ENCODE results near the gene RNF212.

The RNF212 gene

DNA sequence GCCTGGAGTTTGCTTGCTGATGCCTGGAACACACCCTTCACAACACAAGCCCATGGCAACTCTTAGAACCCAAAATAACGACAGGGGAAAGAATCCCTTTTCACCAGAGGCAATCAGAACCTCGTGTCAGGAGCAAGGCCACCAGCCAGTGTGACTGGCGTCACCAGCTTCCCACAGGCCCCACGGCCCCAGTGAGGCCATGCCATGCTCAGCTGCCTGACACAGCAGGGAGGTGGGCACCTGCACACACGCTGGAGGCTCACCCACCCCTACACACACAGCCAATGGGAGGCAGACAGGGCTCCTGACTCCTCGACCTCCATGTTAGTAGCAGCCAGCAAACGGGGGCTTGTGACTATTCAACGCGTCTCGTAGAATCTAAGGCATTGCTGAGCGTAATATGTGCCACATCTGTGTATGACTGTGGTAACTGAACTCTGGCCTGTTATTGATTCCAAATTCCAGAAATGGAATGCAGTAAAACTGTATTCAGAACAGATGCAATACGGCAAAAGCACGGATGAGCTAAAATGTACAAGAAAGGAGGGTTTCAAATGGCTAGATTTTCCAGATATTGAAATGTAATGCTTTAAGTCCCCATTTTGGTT, 28.5 kb downstream of the RNF212 start:
- DNase-seq (ENCODE audit: low read depth): no peak
- no peak overlapping the region for H3K4me3 ChIP-seq (ENCODE audit: low read length)
- TF ChIP-seq, protein P1, sequence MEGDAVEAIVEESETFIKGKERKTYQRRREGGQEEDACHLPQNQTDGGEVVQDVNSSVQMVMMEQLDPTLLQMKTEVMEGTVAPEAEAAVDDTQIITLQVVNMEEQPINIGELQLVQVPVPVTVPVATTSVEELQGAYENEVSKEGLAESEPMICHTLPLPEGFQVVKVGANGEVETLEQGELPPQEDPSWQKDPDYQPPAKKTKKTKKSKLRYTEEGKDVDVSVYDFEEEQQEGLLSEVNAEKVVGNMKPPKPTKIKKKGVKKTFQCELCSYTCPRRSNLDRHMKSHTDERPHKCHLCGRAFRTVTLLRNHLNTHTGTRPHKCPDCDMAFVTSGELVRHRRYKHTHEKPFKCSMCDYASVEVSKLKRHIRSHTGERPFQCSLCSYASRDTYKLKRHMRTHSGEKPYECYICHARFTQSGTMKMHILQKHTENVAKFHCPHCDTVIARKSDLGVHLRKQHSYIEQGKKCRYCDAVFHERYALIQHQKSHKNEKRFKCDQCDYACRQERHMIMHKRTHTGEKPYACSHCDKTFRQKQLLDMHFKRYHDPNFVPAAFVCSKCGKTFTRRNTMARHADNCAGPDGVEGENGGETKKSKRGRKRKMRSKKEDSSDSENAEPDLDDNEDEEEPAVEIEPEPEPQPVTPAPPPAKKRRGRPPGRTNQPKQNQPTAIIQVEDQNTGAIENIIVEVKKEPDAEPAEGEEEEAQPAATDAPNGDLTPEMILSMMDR (IDR thresholded peaks at IDR 0.05; ENCODE audit: insufficient read depth, low read depth, low read length, missing control alignments): no peak

DNA sequence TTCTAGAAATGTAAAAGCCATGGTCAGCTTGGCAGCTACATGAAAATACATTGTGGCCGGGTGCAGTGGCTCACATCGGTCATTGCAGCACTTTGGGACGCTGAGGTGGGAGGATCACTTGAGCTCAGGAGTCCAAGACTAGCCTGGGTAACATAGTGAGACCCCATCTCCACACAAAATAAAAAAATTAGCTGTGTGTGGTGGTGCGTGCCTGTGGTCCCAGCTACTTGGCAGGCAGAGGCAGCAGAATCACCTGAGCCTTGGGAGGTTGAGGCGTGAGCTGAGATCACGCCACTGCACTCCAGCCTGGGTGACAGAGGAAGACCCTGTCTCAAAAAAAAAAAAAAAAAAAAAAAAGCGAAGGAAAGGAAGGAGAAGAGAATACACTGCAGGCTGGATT, 29.0 kb downstream of the RNF212 start:
- no peak for DNase-seq (ENCODE audit: low read depth)
- TF ChIP-seq, protein P1 (IDR thresholded peaks at IDR 0.05; ENCODE audit: insufficient read depth, low read depth, low read length, missing control alignments): no peak
- no peak overlapping the region for H3K4me3 ChIP-seq (ENCODE audit: low read length)

DNA sequence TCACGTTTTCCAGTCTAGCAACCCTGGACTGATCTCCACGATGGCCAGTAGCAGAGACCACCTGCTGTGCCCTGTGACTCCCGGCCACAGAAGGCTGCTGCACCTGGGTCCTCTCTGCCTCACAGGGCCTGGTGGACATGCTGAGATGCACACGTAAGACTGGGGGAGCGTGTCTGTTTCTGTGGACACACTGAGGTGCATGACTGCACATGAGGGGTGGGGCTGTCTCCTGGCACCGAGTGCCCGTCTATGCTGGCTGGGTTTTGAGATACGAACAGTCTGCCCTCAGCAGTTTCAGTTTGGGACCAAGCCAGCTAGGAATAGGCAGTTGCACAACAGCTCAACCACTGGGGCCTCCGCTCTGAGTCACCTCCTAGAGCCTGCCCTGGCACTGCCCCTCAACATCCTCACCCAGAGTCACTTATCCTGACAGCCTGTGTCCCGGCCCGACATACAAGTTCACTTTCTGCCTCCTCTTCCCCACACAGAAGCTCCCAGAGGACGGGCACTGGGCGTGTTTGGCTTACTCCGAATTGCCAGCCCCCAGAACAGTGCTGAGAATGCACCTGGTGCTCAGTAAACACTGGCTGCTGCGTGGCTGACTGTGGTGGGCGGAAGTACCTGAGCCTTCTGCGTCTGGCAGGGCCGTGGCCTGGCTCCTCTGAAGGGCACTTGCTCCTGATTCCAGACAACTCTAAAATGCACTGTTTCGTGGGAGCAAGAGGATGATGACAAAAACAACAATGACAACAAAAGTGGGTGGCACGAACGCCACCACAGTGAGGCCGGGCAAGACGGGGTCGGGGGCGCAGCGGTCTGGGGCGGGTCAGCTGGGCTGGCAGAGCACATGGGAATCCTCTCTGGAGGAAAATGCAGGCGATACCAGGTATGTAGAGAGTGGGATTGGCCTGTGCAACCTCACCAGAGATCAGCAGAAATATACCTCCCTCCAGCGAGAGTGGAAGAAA, 30.9 kb downstream of the RNF212 start:
- DNase-seq (ENCODE audit: low read depth): peak; percentile 97

DNA sequence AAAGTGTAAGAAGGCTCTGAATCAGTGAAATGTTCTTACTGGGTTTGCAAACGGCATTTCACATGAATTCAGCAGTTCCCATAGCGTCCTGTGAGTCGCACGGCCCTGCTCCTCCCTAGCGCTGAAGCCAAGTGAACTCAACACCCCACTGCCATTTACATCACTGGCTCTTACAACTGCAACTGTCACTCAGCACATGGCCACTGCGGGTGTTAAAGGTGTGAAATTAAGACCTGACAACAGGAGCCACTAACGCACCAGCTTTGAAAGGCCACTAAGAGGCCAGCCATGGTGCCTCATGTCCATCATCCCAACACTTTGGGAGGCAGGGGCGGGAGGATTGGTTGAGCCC, 31.7 kb downstream of the RNF212 start:
- H3K4me3 ChIP-seq (ENCODE audit: low read length): no peak overlapping the region
- TF ChIP-seq, protein P1 (IDR thresholded peaks at IDR 0.05; ENCODE audit: insufficient read depth, low read depth, low read length, missing control alignments): no peak
- DNase-seq (ENCODE audit: low read depth): no peak

More for the DNA sequence above, 30.9 kb downstream of the RNF212 start:
- H3K4me3 ChIP-seq (ENCODE audit: low read length): no peak overlapping the region
- TF ChIP-seq, protein P1 (IDR thresholded peaks at IDR 0.05; ENCODE audit: insufficient read depth, low read depth, low read length, missing control alignments): no peak

DNA sequence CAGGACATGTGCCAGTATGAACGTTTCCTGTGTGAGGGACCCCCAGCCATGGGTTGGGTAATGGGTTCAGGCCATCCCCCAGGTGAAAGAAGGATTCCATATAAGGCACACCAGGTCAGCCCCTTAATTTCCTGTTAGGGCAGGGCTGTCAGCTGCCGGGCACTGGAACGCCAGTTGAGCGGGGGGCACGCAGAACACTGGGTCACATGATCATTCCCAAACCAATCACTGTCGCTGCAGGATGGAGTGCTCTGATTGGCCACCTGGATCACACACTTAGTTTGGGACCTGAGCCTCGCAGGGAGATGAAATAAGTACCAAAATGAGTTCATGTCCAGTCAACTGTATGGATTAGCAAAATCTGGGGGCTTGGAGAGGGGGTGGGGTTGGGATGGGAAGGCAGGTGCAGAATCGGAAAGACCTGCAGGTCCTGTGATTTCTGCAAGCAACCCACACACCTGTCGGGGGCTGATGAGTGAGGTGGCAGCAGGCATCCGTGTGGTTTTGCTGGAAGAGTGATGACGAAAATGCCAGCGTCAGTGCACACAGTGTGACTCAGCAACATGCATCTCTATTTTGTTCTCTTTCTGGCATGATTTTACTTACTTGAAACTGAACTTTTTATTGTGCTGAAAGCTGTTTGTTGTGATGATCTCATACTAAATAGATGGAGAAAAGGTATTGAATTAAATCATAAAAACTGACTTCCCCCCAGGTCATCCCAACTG, 32.2 kb downstream of the RNF212 start:
- peak; percentile 88 for DNase-seq (ENCODE audit: low read depth)
- TF ChIP-seq, protein P1 (IDR thresholded peaks at IDR 0.05; ENCODE audit: insufficient read depth, low read depth, low read length, missing control alignments): no peak

DNA sequence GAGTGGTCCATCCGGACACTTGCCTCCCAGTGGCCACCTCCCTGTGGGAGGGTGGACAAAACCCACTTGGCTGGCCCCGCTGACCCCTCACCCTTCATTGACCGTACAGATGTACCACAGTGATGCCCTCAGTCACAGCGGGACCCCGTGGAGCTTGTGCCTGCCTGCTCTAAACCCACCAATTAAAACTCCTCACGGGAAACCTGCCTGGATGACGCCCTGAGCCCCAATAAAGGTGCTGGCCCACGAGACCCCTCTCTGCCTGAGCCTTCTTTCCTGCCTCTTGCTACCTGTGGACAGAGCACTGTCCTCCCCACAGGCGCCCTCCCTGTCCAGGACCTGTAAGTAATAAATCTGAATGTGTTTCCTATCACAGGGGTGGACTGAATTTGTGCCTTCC, 32.9 kb downstream of the RNF212 start:
- TF ChIP-seq, protein P1 (IDR thresholded peaks at IDR 0.05; ENCODE audit: insufficient read depth, low read depth, low read length, missing control alignments): no peak
- DNase-seq (ENCODE audit: low read depth): no peak
- no peak overlapping the region for H3K4me3 ChIP-seq (ENCODE audit: low read length)

More for the DNA sequence above, 32.2 kb downstream of the RNF212 start:
- no peak overlapping the region for H3K4me3 ChIP-seq (ENCODE audit: low read length)
